ENCODE measurements around the gene EMP3.
"Not testable (repeated sequence)": the region's sequence is repeated elsewhere in the genome, so short reads cannot be mapped to it uniquely, and the experiment has no call there.

Gene EMP3, protein sequence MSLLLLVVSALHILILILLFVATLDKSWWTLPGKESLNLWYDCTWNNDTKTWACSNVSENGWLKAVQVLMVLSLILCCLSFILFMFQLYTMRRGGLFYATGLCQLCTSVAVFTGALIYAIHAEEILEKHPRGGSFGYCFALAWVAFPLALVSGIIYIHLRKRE

DNA sequence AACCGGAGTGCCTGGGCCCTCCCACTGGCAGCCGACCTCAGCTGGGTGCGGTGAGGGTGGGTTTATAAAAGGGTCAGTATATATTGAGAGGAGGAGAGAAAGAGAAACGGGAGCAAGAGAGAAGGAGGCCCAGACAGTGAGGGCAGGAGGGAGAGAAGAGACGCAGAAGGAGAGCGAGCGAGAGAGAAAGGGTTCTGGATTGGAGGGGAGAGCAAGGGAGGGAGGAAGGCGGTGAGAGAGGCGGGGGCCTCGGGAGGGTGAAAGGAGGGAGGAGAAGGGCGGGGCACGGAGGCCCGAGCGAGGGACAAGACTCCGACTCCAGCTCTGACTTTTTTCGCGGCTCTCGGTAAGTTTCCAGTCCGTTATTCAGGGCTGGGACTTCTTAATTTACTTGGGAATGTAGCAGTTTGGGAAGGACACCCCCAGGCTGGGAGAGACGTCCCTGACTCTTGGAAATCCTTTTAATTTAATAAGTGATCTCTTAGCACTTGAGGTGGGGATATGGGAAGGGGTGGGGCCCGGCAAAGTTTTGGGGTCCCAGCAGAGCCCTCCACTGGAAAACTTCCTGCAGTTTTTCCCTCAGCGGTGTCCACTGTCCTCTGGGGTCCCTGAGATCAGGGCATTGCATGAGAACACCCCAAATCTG is at the start of gene EMP3:
EMP3 (plus strand) TSS at position 288 of the 646 bp plus-strand sequence. CDS start 1,293 bp downstream, outside the sequence.
- peak; percentile 16 for DNase-seq

GRCh38 chr19:48279747-48280146 is 45.6 kb upstream of the EMP3 start:
- no peak for DNase-seq

DNA sequence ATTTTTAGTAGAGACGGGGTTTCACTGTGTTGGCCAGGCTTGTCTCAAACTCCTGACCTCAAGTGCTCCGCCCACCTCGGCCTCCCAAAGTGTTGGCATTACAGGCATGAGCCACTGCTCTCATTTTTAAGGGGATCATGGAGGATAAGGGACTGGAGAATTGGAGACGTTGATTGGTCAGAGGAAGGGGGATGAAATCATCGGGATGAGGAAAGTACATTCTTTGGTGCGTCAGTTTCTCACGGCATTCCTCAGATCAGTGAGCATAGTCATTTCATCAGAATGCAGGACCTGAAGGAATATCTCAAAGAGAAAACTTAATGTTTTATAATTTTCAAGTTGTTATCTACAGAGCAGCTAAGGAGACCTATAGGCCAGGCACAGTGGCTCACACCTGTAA is 41.4 kb upstream of the EMP3 start:
- no peak for DNase-seq

- DNase-seq = no peak
Observed at GRCh38 chr19:48284896-48285295, 40.5 kb upstream of the EMP3 start.

- no peak for DNase-seq
Observed at GRCh38 chr19:48287748-48288147, 37.6 kb upstream of the EMP3 start.

- DNase-seq = no peak
Observed at GRCh38 chr19:48290401-48290770, 35.0 kb upstream of the EMP3 start.

- DNase-seq = peak; percentile 75
Observed at GRCh38 chr19:48290771-48291488, 34.4 kb upstream of the EMP3 start.

DNA sequence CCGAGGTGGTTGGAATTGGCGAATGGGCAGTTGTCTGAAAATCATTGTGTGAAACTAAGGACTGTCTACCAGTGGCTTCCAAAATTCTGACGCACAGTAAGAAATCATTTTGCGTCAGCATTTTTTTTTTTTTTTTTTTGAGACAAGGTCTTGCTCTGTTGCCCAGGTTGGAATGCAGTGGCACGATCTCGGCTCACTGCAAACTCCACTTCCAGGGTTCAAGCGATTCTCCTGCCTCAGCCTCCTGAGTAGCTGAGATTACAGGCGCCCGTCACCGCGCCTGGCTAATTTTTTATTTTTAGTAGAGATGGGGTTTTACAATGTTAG is 33.9 kb upstream of the EMP3 start:
- not testable (repeated sequence) for DNase-seq

DNA sequence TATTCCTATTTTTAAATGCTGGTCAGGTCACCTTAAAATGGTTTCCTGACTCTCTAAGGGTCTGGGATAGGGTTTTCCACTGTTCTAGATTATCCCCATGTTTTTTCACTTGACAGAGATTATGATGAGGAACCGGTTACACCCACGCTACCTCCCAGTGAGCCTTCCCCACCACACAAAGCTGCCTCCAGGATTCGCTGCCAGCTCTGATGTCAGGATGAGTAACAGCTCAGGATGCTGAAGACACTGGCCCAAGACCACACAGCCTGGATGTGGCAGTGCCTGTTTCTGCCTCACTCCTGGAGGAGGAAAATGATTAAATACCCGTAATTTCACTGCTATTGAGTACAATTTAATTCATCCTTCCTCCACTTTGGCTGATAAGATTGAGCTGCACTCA is 32.6 kb upstream of the EMP3 start:
- DNase-seq = no peak

DNA sequence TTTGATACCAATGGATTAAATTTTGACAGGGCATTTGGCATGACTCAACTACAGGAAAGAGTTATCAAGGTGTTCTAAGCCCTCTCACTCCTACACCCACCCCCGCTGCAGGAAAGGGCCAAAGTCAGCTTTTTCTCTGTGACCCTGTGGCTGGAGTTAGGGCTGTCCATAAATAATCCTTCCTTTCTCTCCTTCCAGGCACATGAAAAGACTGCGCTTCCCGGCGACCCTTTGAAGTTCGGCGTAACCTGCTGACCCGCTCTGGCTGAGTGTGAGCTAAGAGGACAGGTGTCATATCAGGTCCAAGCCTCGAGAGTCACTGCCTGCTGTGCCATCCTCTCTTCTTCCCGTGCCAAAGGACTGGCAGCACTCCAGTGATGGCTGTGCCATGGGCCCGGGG is 29.9 kb upstream of the EMP3 start:
- no peak for DNase-seq

DNA sequence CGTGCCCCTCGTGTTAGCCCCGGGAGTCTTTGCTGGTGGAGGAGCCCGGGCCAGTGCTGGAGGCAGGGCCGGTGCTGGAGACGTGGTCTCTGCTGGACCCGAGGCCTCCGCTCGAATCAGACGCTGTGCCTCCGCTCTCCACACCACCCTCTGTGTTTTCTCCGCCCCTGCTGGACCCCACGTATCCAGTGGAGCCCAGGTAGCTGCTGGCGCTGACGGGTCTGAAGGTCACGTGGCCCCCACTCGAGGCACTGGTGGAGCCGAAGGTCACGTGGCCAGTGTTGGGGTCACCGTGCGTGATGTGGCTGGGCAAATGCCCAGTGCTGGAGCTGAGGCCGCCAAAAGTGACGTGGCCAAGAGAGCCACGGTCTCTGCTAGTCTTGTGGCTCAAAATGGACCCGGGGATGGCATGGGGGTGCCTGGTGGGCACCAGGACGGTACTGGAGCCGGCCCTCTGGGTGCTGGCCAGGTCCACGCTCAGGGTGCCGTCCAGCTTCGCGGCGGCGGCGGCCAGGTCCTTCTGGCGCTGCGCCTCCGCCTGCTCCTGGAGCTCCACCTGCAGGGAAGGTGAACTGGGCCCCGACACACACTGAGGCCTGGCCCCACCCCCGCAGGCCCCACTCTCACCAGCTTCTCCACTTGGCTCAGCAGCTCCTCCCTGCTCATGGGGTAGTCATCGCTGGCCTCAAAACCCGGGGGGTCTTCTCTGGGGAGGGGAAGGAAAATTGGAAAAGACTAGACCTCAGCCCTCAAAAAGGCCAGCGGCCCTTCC is 28.2 kb upstream of the EMP3 start:
- no peak for DNase-seq

DNA sequence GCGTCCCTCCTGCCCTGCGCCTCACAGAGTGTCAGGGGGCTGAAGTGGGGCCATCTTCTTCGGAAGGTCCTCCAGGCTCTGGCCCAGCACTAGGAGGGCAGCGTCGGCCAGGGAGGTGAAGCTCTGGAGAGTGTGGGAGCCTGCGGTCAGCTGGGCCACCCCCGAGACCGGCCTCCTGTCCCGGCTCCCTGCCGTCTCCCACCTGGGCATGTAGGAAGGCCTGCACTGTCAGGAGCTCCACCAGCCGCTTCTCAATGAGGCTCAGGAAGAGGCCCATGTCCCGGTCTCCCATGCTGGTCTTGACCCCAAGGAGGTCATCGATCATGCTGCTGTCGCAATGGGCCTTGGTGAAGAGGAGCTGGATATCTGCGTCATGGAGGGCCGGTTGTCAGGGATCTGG is 27.4 kb upstream of the EMP3 start:
- DNase-seq = no peak

DNA sequence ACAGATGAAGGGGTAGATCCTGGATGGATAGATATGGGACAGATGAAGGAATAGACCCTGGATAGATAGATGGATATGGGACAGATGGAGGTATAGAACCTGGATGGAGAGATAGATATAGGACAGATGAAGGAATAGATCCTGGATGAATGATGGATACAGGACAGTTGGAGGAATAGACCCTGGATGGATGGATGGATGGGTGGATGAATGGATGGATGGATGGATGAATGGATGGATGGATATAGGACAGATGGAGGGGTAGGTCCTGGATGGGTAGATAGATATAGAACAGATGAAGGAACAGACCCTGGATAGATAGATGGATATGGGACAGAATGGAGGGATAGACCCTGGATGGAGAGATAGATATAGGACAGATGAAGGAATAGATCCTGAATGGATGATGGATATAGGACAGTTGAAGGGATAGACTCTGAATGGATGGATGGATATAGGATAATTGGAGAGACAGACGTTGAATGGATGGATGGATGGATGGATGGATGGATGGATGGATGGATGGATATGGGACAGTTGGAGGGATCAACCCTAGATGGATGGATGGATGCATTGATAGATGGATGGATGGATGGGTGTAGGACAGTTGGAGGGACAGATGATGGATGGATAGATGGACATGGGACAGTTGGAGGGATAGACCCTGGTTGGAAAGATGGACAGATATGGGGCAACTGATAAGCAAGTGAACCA is 23.3 kb upstream of the EMP3 start:
- DNase-seq = no peak

DNA sequence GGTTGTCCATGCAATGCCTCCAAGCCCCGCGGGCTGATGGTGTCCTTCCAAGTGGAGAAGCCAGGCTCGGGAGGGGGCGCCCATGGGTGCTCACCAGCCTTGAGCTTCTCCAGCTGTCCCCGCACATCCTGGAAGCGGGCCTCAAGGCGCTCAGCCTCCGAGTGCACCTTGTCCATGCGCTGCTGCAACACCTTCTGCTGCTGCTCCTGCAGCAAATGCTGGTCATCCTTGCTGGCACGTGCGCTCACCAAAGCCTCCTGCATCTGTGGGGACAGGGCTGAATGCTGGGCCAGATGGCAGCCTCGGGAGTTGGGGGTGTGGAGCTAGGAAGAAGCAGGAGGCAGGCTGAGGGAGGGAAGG is 22.8 kb upstream of the EMP3 start:
- DNase-seq = no peak

DNA sequence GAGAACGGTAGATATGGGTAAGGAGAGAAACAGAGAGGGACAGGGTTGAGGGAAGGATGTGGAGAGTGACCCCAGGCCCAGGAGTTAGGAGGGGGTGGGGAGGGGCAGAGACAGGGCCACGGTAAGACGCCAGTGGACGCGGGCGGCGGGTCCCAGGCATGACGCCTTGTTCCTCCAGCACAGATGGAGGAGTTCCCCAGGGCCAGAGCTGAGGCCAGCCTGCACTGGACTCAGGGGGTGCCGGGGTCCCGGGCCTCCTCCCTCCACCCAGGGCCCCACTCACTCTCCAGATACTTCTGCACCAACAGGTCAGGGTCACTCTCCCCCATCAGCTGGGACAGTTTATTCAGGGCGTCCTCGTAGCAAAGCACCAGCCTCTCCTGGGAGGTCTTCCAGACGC is 22.0 kb upstream of the EMP3 start:
- no peak for DNase-seq

DNA sequence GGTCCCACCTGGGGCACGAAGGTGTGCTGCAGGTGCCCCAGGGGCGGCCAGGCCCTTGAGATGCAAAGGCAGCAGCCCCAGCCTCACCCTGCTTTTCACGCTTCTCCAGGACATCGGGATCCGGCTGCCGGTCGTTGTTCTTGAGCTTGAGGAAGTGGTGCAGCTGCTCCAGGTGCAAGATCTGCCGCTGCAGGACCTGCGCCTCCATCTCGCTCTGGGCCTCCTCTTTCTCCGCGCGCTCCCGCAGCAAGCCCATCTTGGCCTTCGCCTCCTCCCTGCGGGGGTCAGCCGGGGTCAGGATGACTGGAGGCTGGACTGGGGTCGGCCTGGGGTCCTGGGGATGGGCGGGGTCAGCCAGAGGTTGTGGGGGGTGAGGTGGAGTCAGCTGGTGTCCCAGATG is 21.5 kb upstream of the EMP3 start:
- DNase-seq = no peak

GRCh38 chr19:48308631-48309586 is 16.4 kb upstream of the EMP3 start:
- peak; percentile 20 for DNase-seq

- DNase-seq = not testable (repeated sequence)
Observed at GRCh38 chr19:48309731-48310130, 15.6 kb upstream of the EMP3 start.

DNA sequence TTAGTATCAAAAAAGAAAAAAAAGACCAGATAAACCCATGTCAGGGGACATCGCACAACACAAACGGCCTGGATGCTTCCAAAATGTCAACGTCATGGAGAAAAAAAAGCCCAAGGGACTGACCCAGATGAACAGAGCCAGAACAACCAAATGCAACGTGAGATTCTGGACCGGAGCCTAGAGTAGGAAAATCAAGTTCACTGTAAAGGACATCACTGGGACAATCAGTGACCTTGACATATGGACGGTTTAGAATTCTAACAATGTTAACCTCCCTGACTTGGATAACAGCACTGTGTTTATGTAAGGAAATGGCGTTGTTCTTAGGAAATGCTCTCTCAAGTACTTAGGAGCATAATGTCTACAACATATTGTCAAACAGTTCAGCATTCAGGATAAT is 15.1 kb upstream of the EMP3 start:
- DNase-seq = no peak

DNA sequence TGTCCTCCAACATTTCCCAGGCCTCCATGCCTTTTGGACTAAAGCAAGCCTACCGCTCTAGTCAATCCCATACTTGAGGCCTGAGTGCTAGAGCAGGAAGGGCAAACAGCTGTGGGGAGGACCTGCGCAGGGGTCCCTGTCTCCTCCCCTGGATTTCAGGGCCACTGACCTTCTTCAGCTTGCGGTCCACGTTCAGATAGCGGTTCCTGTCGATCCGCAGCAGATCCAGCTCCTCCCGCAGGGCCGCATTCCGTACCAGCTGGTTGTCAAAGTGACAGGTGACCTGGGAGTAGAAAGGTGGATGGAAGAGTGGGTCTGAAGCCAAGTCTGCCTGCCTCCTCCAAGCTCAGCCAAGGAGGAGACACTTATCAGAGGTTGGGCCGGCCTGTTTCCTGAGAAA is 14.0 kb upstream of the EMP3 start:
- DNase-seq = no peak

- no peak for DNase-seq
Observed at GRCh38 chr19:48315712-48316111, 9.6 kb upstream of the EMP3 start.

DNA sequence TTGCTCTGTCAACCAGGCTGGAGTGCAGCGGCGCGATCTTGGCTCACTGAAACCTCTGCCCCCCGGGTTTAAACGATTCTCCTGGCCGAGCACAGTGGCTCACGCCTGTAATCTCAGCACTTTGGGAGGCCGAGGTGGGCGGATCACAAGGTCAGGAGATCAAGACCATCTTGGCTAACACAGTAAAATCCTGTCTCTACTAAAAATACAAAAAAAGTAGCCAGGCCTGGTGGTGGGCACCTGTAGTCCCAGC is 7.7 kb upstream of the EMP3 start:
- not testable (repeated sequence) for DNase-seq
